CD4-positive, alpha-beta memory T cell (primary cell): ENCODE data around the gene NRXN3. TPM values are rescaled to one million over a fixed set of nuclear protein-coding genes. Genes with fewer than 3 reads are reported as not detected.

ENCODE experiments used
- CTCF ChIA-PET: fragments of 350-600 bp; sonication (Branson Sonifier 250); formaldehyde crosslinking; loops from one replicate; lab custom pipeline; 2021; ENCODE audit warnings: inconsistent platforms; ENCODE audit not compliant: partially characterized antibody; lab: Charles Lee
- POLR2A ChIA-PET: fragments of 350-600 bp; sonication (Branson Sonifier 250); formaldehyde crosslinking; loops from one replicate; lab custom pipeline; 2021; ENCODE audit not compliant: partially characterized antibody; lab: Charles Lee
- DNase-seq, 5 donors: peaks; one replicate each; pipeline versions ENCODE4 v3.0.0 to v3.0.0-alpha.2; 2020 to 2022; ENCODE audit warnings: mixed read lengths in 1 of 5
- H3K27ac ChIP-seq: one replicate; pipeline ENCODE4 v1.7.0; 2013; ENCODE audit warnings: low read depth, low read length
- H3K27me3 ChIP-seq: 2 replicates; pipeline ENCODE4 v1.7.0; 2013; ENCODE audit warnings: mild to moderate bottlenecking, low read length, moderate library complexity; ENCODE audit not compliant: insufficient read depth
- H3K36me3 ChIP-seq: 2 replicates; pipeline ENCODE4 v1.7.0; 2013; ENCODE audit warnings: mild to moderate bottlenecking, low read length, moderate library complexity; ENCODE audit not compliant: insufficient read depth
- H3K4me1 ChIP-seq: 2 replicates; pipeline ENCODE4 v1.7.0; 2013; ENCODE audit warnings: mild to moderate bottlenecking, low read length, moderate library complexity; ENCODE audit not compliant: insufficient read depth
- H3K4me3 ChIP-seq, 2 donors: one replicate each; pipeline ENCODE4 v1.7.0; 2013; ENCODE audit warnings: low read length in 2 of 2, mild to moderate bottlenecking in 1 of 2
- H3K9me3 ChIP-seq, 2 donors: one replicate each; pipeline ENCODE4 v1.7.0; 2013; ENCODE audit warnings: low read length in 2 of 2, control low read depth in 1 of 2; ENCODE audit not compliant: control insufficient read depth in 1 of 2
- H3K27ac Mint-ChIP-seq, 7 donors: one replicate each; pipeline ENCODE4 v1.8.0; 2020 to 2021; ENCODE audit warnings: mixed read lengths in 7 of 7, mild to moderate bottlenecking in 6 of 7, inconsistent platforms in 3 of 7, moderate library complexity in 3 of 7
- H3K27me3 Mint-ChIP-seq, 2 donors: one replicate each; pipeline ENCODE4 v1.8.0; 2020 to 2021; ENCODE audit warnings: mixed read lengths in 2 of 2
- H3K36me3 Mint-ChIP-seq, 2 donors: one replicate each; pipeline ENCODE4 v1.8.0; 2020 to 2021; ENCODE audit warnings: mixed read lengths in 2 of 2, inconsistent platforms in 1 of 2, mild to moderate bottlenecking in 1 of 2
- H3K4me1 Mint-ChIP-seq, 4 donors: one replicate each; pipeline ENCODE4 v1.8.0; 2020 to 2021; ENCODE audit warnings: mixed read lengths in 4 of 4, mild to moderate bottlenecking in 1 of 4
- H3K4me3 Mint-ChIP-seq, 8 donors: one replicate each; pipeline ENCODE4 v1.8.0; 2020 to 2021; ENCODE audit warnings: mixed read lengths in 8 of 8, mild to moderate bottlenecking in 7 of 8, moderate library complexity in 6 of 8, inconsistent platforms in 3 of 8
- H3K9me3 Mint-ChIP-seq, 8 donors: one replicate each; pipeline ENCODE4 v1.8.0; 2020 to 2021; ENCODE audit warnings: mixed read lengths in 8 of 8, mild to moderate bottlenecking in 5 of 8, inconsistent platforms in 3 of 8, moderate library complexity in 1 of 8
- intact Hi-C: fragments of 100-400 bp; cut with micrococcal nuclease; formaldehyde crosslinking; loops from one replicate; pipeline ENCODE4 v1.15.1; 2023
- polyA plus RNA-seq, 2 donors: library from polyadenylated mRNA; unstranded; fragments of 300-500 nt; fragmentation: Illumina TruSeq; gene quantifications; one replicate each; pipeline ENCODE4 v1.2.3, GENCODE V29; 2021
- total RNA-seq, 2 experiments: library from RNA; stranded (reverse); gene quantifications; one replicate each; pipeline ENCODE4 v1.2.3, GENCODE V29; 2021

Gene NRXN3
- total and polyA plus RNA-seq, 4 experiments from 2014 or later: not detected

DNA sequence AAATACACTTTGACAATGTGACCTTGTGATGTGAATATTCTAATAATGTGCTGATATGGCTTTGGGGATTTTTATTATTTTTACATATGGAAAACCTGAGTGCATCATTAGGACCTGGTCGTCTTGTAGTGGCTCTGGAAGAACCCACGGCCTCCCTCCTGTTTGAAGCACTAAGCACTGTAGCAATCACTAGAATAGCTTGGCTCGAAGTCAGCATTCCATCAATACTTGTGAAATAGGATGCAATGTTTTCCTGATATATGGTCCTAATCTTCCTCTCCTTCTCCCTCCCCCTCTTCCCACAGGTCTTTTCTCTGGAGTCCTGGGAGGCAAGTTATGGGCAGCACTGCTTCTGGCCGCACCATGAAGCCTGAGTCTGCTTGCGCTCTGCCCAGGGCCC, 71.9 kb downstream of the NRXN3 start:
- Mint-ChIP-seq H3K36me3 (no peaks in the 10 kb centered on the region), H3K9me3 (no peaks in the 10 kb centered on the region), H3K27me3 (no peaks in the 10 kb centered on the region), H3K4me3 (no peak overlapping the region), H3K4me1 (no peaks in the 10 kb centered on the region), H3K27ac (no peak overlapping the region)
- Histone ChIP-seq H3K27me3 (no peaks in the 10 kb centered on the region), H3K4me1 (no peaks in the 10 kb centered on the region), H3K27ac (no peak overlapping the region), H3K9me3 (no peaks in the 10 kb centered on the region), H3K4me3 (no peak overlapping the region), H3K36me3 (no peaks in the 10 kb centered on the region)
- POLR2A ChIA-PET: no interaction called here
- intact Hi-C loops: no loop called here
- CTCF ChIA-PET: no interaction called here
- no peak for DNase-seq

GRCh38 chr14:78243187-78243586, 73.0 kb downstream of the NRXN3 start:
- Histone ChIP-seq H3K36me3 (no peaks in the 10 kb centered on the region), H3K4me3 (no peak overlapping the region), H3K27me3 (no peaks in the 10 kb centered on the region), H3K27ac (no peak overlapping the region), H3K4me1 (no peaks in the 10 kb centered on the region), H3K9me3 (no peaks in the 10 kb centered on the region)
- Mint-ChIP-seq H3K4me1 (no peaks in the 10 kb centered on the region), H3K27me3 (peaks cover 0 to 2% of the 10 kb centered on the region in 2 donors), H3K9me3 (no peaks in the 10 kb centered on the region), H3K27ac (no peak overlapping the region), H3K4me3 (no peak overlapping the region), H3K36me3 (no peaks in the 10 kb centered on the region)
- POLR2A ChIA-PET: no interaction called here
- CTCF ChIA-PET: no interaction called here
- DNase-seq: no peak
- intact Hi-C loops: no loop called here

GRCh38 chr14:78245238-78245637, 75.1 kb downstream of the NRXN3 start:
- H3K27ac Mint-ChIP-seq: no peak overlapping the region
- Histone ChIP-seq H3K27ac (no peak overlapping the region), H3K9me3 (no peaks in the 10 kb centered on the region), H3K4me3 (no peak overlapping the region), H3K4me1 (no peaks in the 10 kb centered on the region), H3K27me3 (no peaks in the 10 kb centered on the region), H3K36me3 (no peaks in the 10 kb centered on the region)
- no peaks in the 10 kb centered on the region for H3K4me1 Mint-ChIP-seq
- H3K4me3 Mint-ChIP-seq: no peak overlapping the region
- H3K36me3 Mint-ChIP-seq: no peaks in the 10 kb centered on the region
- ChIA-PET POLR2A (no interaction called here), CTCF (no interaction called here)
- H3K9me3 Mint-ChIP-seq: no peaks in the 10 kb centered on the region
- intact Hi-C loops: no loop called here
- DNase-seq: no peak
- H3K27me3 Mint-ChIP-seq: peaks cover 0 to 2% of the 10 kb centered on the region in 2 donors

DNA sequence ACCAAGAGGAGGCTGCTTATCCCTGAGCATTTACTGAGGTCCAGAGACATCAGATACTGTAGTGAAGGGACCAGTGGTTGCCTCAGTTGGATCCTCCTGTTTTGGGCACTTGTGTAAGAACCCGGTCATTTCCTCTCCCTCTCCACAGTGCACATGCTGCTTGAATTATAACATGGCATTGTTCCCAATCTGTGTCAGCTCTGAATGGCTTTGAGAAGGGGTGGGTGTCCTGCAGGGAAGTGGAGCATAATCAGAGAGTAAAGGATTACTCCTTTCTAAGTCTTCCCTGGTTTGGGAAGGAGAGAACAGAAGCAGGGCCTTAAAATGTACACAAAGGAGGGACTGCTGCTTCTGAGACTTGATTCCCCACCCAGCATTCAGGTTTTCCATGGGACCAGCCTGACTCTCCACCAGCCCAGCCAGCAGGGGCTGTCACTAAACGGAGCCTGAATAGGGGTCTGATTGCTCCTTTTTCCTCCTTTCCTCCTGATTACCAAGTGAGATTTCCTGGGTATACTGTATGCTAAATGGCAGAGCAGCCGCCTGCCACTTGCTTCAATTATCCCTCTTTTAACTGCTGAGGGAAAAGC, 78.4 kb downstream of the NRXN3 start:
- H3K27ac Mint-ChIP-seq: no peak overlapping the region
- no peaks in the 10 kb centered on the region for H3K9me3 Mint-ChIP-seq

GRCh38 chr14:78251308-78251707, 81.1 kb downstream of the NRXN3 start:
- Mint-ChIP-seq H3K36me3 (no peaks in the 10 kb centered on the region), H3K4me3 (no peak overlapping the region), H3K27me3 (peaks cover 0 to 2% of the 10 kb centered on the region in 2 donors), H3K4me1 (no peaks in the 10 kb centered on the region), H3K9me3 (peaks cover 0 to 3% (median 0%) of the 10 kb centered on the region in 8 donors), H3K27ac (no peak overlapping the region)
- no peaks in the 10 kb centered on the region for H3K4me1 ChIP-seq
- POLR2A ChIA-PET: no interaction called here
- no peak overlapping the region for H3K4me3 ChIP-seq
- no peak overlapping the region for H3K27ac ChIP-seq
- DNase-seq: no peak
- intact Hi-C loops: no loop called here
- no peaks in the 10 kb centered on the region for H3K36me3 ChIP-seq
- no peaks in the 10 kb centered on the region for H3K9me3 ChIP-seq
- CTCF ChIA-PET: no interaction called here
- no peaks in the 10 kb centered on the region for H3K27me3 ChIP-seq

More for the DNA sequence above, 78.4 kb downstream of the NRXN3 start:
- Mint-ChIP-seq H3K4me1 (no peaks in the 10 kb centered on the region), H3K27me3 (peaks cover 0 to 2% of the 10 kb centered on the region in 2 donors), H3K4me3 (no peak overlapping the region), H3K36me3 (no peaks in the 10 kb centered on the region)
- Histone ChIP-seq H3K36me3 (no peaks in the 10 kb centered on the region), H3K9me3 (no peaks in the 10 kb centered on the region), H3K27me3 (no peaks in the 10 kb centered on the region), H3K4me3 (no peak overlapping the region), H3K4me1 (no peaks in the 10 kb centered on the region), H3K27ac (no peak overlapping the region)
- intact Hi-C loops: no loop called here
- no peak for DNase-seq
- POLR2A ChIA-PET: no interaction called here
- CTCF ChIA-PET: no interaction called here

GRCh38 chr14:78253986-78254385, 83.8 kb downstream of the NRXN3 start:
- peaks cover 0 to 5% (median 0%) of the 10 kb centered on the region in 8 donors for H3K9me3 Mint-ChIP-seq
- no peak overlapping the region for H3K4me3 ChIP-seq
- ChIA-PET CTCF (no interaction called here), POLR2A (no interaction called here)
- no peaks in the 10 kb centered on the region for H3K27me3 Mint-ChIP-seq
- H3K4me3 Mint-ChIP-seq: no peak overlapping the region
- no peaks in the 10 kb centered on the region for H3K9me3 ChIP-seq
- H3K27ac Mint-ChIP-seq: no peak overlapping the region
- intact Hi-C loops: no loop called here
- no peak for DNase-seq
- no peak overlapping the region for H3K27ac ChIP-seq
- no peaks in the 10 kb centered on the region for H3K27me3 ChIP-seq
- H3K36me3 Mint-ChIP-seq: no peaks in the 10 kb centered on the region
- no peaks in the 10 kb centered on the region for H3K4me1 ChIP-seq
- no peaks in the 10 kb centered on the region for H3K36me3 ChIP-seq
- no peaks in the 10 kb centered on the region for H3K4me1 Mint-ChIP-seq

DNA sequence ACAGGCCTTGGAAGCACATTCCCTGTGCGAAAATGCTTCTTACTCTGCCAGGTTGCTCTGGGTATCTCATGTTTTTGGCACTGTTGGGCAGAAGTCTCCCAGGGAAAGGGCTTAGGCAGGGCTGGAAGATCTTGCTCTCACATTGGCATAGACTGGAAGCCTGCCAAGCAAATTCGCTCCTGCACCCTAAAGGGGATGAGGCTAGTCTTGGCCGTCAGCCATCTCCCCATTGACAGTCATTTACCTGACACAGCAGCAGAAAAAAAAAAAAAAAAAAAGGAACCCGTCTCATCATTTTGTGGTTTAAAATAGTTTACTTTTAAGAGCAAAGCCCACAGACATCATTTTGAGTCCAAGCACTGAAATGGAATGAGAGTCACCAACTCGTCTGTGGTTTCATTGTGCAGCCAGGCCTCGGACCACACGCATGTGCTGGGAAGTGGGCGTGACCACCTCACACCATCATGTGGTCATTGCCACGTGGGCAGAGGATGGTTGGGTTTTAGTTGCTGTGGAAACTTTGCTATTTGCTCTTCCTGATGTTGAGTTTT, 84.8 kb downstream of the NRXN3 start:
- no peaks in the 10 kb centered on the region for H3K4me1 ChIP-seq
- no peak overlapping the region for H3K4me3 Mint-ChIP-seq
- H3K4me3 ChIP-seq: no peak overlapping the region
- DNase-seq: no peak
- H3K9me3 Mint-ChIP-seq: peaks cover 0 to 5% (median 0%) of the 10 kb centered on the region in 8 donors
- no peaks in the 10 kb centered on the region for H3K36me3 ChIP-seq
- H3K9me3 ChIP-seq: no peaks in the 10 kb centered on the region
- H3K27ac Mint-ChIP-seq: no peak overlapping the region
- POLR2A ChIA-PET: no interaction called here
- H3K27ac ChIP-seq: no peak overlapping the region
- intact Hi-C loops: no loop called here
- CTCF ChIA-PET: no interaction called here
- no peaks in the 10 kb centered on the region for H3K4me1 Mint-ChIP-seq
- no peaks in the 10 kb centered on the region for H3K27me3 ChIP-seq
- H3K27me3 Mint-ChIP-seq: no peaks in the 10 kb centered on the region
- no peaks in the 10 kb centered on the region for H3K36me3 Mint-ChIP-seq
